HG02763 (cell line): ENCODE measurements around the gene BICDL2.

Experiments
- ATAC-seq: cut with Tn5 transposase; IDR thresholded peaks from one replicate; pipeline ENCODE4 v1.9.1; 2021; ENCODE audit warnings: mild to moderate bottlenecking, moderate library complexity; ENCODE audit not compliant: unreplicated experiment

The BICDL2 gene

GRCh38 chr16:2987833-2988232, 48.9 kb downstream of the BICDL2 start:
- ATAC-seq: no peak

GRCh38 chr16:2987286-2987685, 49.5 kb downstream of the BICDL2 start:
- ATAC-seq: no peak

- no peak for ATAC-seq
These were observed 50.0 kb downstream of the BICDL2 start for GRCh38 chr16:2986623-2987188.

GRCh38 chr16:2985893-2986355, 50.8 kb downstream of the BICDL2 start:
- ATAC-seq: no peak

GRCh38 chr16:2985462-2985861, 51.3 kb downstream of the BICDL2 start:
- no peak for ATAC-seq

- ATAC-seq: peak; percentile 40
These were observed 53.0 kb downstream of the BICDL2 start for GRCh38 chr16:2983706-2984136.

- no peak for ATAC-seq
These were observed 54.3 kb downstream of the BICDL2 start for GRCh38 chr16:2982402-2982801.

- ATAC-seq: no peak
These were observed 54.9 kb downstream of the BICDL2 start for GRCh38 chr16:2981899-2982250.

GRCh38 chr16:2981177-2981898, 55.4 kb downstream of the BICDL2 start:
- no peak for ATAC-seq

- peak; percentile 74 for ATAC-seq
These were observed 56.2 kb downstream of the BICDL2 start, which contains the start of gene PKMYT1 for GRCh38 chr16:2980227-2981176. Gene PKMYT1 (minus strand): TSS chr16:2980446. CDS start chr16:2979657, 789 bp downstream.

GRCh38 chr16:2979669-2980226, 57.0 kb downstream of the BICDL2 start:
- peak; percentile 7 for ATAC-seq
